Neutrophil (primary cell): ENCODE measurements around the gene SLC25A45.
A peak's percentile ranks its signal among the peaks of the same experiment; 100 is the strongest.

Experiments
- H3K27ac ChIP-seq: fragments of 200-600 bp; sonication (generic); 2 replicates; pipeline ENCODE4 v1.5.1; 2016; ENCODE audit warnings: mild to moderate bottlenecking, moderate library complexity
- H3K27me3 ChIP-seq: fragments of 200-600 bp; sonication (generic); 2 replicates; pipeline ENCODE4 v1.6.0; 2016; ENCODE audit warnings: mild to moderate bottlenecking
- H3K36me3 ChIP-seq: fragments of 200-600 bp; sonication (generic); 2 replicates; pipeline ENCODE4 v1.5.1; 2017
- H3K4me1 ChIP-seq, 2 experiments: fragments of 200-600 bp in 1 of 2; sonication (generic) in 1 of 2; 1 replicate in 1 of 2; 2 replicates in 1 of 2; pipeline versions ENCODE4 v1.5.1 to v1.6.1; 2013 to 2016; ENCODE audit warnings: low read depth in 1 of 2, low read length in 1 of 2, mild to moderate bottlenecking in 1 of 2, moderate library complexity in 1 of 2; ENCODE audit not compliant: control insufficient read depth in 1 of 2, insufficient read depth in 1 of 2
- H3K4me3 ChIP-seq, 2 experiments: fragments of 200-600 bp in 1 of 2; sonication (generic) in 1 of 2; 1 replicate in 1 of 2; 2 replicates in 1 of 2; pipeline ENCODE4 v1.5.1; 2013 to 2016; ENCODE audit warnings: low read depth in 1 of 2, low read length in 1 of 2, mild to moderate bottlenecking in 1 of 2, moderate library complexity in 1 of 2
- H3K9me3 ChIP-seq: fragments of 200-600 bp; sonication (generic); 2 replicates; pipeline ENCODE4 v1.5.1; 2016
- CTCF ChIP-seq: fragments of 200-600 bp; sonication (generic); IDR thresholded peaks from 2 replicates; pipeline ENCODE4 v1.5.1; 2016; ENCODE audit warnings: antibody characterized with exemption

SLC25A45 gene

DNA sequence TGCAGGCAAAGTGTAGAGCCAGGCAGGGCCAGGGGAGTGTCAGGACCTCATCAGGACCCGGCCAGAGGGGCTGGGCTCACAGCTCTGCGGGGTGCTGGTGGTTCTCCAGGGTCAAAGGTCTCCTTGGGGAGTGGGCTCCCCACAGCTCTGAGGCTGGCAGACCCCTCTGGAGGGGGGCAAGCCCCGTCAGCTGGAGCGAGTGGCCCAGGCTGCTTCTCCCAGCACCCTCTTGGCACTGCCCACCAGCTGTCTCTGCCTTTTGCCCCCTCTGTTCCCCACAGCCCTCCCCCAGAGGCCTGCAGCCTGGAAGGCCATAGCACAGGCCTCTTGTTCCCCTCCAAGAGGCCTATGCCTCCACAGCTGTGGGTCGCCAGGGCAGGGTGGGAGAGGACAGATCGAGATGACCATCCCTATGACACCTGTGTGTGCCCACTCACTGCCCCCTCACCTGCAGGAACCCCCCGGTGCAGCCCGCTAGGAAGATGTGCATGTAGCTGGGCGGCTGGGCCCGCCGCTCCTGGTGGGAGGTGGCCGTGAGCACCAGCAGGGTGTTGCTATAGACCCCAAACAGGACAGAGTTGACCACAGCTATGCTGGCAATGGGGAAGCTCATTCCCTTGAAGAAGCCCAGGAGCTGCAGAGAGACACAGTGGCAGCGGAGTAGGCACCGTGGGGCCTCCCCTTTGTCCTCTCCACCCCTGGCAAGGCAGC lies 3.4 kb downstream of the SLC25A45 start:
- TF ChIP-seq CTCF, result no peak
- Histone ChIP-seq H3K9me3 (no peaks in the 10 kb centered on the region), H3K27me3 (no peaks in the 10 kb centered on the region), H3K4me3 (no peak overlapping the region), H3K27ac (peak overlapping the region; percentile 65), H3K36me3 (peaks cover 5% of the 10 kb centered on the region), H3K4me1 (peaks cover 28 to 35% of the 10 kb centered on the region in 2 experiments)

DNA sequence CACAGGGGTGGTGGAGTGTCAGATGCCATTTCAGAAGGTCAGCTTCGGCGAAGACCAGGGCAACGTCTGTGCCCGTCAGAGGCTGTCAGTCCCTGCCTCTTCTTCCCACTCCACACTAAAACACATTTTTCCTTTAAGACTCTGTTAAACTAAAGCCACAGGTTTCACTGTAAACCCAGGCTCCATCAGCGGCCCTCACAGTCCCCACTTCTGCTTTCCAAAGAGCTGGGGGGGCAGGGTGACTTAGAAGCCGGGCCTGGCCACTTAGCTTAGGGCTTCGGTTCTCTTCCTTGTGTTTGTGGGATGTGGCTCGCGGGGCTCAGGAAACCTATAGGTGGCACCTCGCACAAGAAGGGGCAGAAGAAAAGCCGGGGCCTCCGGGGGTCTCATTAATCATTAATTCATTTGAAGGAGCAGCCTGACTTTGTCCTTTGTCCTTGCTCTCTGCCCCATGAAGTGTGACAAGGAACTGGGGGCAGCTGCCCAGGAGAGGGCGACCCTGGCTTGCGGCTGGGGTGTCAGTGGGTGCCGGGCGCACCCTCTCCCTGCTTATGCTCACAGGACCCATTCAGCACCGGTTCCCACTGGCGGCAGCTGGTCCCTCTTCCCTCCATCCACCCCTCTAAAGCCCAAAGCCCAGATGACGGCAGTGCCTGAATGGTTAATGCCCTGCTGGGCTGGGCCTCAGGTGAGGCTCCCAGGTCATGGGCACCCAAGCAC lies 4.1 kb downstream of the SLC25A45 start:
- Histone ChIP-seq H3K36me3 (peaks cover 5% of the 10 kb centered on the region), H3K4me1 (peaks cover 31 to 34% of the 10 kb centered on the region in 2 experiments), H3K4me3 (no peak overlapping the region), H3K9me3 (no peaks in the 10 kb centered on the region), H3K27me3 (no peaks in the 10 kb centered on the region), H3K27ac (peak overlapping the region; percentile 65)
- no peak for TF ChIP-seq CTCF

DNA sequence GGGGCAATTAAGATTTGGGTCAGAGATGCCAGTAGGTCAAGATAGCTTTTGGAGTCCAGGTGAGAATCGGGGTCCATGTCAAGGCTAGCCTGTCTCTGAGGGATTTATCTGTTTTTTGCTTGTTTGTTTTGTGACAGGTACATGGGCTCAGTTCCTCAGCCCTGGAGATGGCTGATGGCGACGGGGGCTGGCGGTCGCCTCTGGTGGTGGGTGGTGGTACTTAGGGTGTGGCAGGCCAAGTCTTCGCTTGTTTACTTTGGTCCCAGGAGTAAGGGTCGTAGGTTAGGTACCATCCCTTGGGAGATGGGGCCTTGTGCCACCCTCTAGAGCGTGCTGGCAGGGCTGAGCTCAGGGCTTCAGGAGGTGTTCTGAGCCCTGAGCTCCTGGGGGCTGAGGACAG lies 4.7 kb downstream of the SLC25A45 start:
- H3K27me3 ChIP-seq, result no peaks in the 10 kb centered on the region
- peaks cover 5% of the 10 kb centered on the region for H3K36me3 ChIP-seq
- H3K4me3 ChIP-seq, result no peak overlapping the region
- H3K27ac ChIP-seq, result peak overlapping the region; percentile 65
- H3K9me3 ChIP-seq, result no peaks in the 10 kb centered on the region
- no peak for TF ChIP-seq CTCF
- H3K4me1 ChIP-seq, result peaks cover 25 to 28% of the 10 kb centered on the region in 2 experiments

- no peak for TF ChIP-seq CTCF
- no peak overlapping the region for H3K4me3 ChIP-seq
These were observed 5.4 kb downstream of the SLC25A45 start for GRCh38 chr11:65377036-65377435.

GRCh38 chr11:65376138-65376713 lies 6.2 kb downstream of the SLC25A45 start:
- Histone ChIP-seq H3K9me3 (no peaks in the 10 kb centered on the region), H3K27me3 (no peaks in the 10 kb centered on the region), H3K4me1 (peaks cover 9 to 12% of the 10 kb centered on the region in 2 experiments), H3K4me3 (no peak overlapping the region), H3K36me3 (peaks cover 5% of the 10 kb centered on the region), H3K27ac (no peak overlapping the region)
- TF ChIP-seq CTCF, result no peak

More at GRCh38 chr11:65377036-65377435, 5.4 kb downstream of the SLC25A45 start:
- Histone ChIP-seq H3K36me3 (peaks cover 5% of the 10 kb centered on the region), H3K27me3 (no peaks in the 10 kb centered on the region), H3K27ac (no peak overlapping the region), H3K4me1 (peaks cover 17 to 20% of the 10 kb centered on the region in 2 experiments), H3K9me3 (no peaks in the 10 kb centered on the region)
